Effector CD8-positive, alpha-beta T cell (primary cell): ENCODE measurements around the gene ABCG1.

Source experiments
- DNase-seq: peaks from one replicate; lab custom pipeline; 2025; lab: John Stamatoyannopoulos, UW

Gene ABCG1

DNA sequence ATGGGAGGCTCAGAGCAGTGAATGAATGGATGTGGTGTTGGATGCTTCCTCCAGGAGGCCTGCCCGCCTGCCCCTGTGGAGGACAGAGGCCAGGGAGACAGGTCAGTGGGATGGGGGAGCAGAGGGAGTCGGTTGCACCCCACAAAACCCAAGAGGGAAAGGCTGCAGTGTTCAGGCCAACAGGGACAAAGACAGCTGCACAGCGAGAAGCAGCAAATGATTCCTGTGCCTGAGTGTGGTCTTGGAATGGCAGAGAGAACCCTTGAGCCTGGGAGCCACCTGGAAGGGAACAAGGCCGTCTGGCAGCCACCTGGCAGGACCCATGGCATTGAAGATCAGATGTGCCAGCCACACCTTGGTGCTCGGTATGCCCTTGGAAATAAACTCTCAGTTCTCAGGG, 88.2 kb downstream of the ABCG1 start:
- no peak for DNase-seq

DNA sequence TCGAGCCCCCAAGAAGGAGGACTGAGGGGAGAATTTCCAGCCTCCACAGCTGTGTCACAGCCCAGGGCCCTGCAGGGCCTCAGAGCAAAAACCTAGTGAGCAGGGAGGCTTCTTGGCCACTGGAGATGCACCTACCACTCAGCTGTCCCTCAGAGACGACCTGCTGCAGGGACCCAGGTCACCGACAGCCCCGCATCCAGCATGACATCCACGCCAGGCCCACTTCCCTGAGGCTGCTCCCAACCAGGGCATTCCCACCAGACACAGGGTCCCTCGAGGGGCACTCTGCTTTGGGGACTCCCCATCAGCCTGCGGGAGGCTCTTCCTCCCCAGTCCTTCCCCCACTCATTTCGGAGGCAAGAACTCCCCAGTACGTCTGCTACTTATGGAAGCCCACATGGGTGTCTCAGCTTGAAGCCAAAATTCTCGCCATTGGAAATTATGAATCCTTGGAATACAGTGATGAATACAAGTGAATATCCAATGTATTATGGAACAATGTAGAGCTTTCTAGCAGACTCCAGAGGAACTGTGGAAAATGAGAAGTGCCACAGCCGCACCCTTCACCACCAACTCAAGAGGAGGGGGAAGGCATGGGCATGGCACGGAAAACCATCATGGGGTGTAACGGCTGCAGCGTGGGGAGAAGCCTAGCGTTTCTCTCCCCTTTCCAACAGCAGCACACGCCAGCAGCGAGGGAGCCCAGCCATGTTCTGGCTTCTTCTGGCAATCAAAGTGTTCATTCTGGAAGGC, 89.4 kb downstream of the ABCG1 start:
- DNase-seq: no peak

DNA sequence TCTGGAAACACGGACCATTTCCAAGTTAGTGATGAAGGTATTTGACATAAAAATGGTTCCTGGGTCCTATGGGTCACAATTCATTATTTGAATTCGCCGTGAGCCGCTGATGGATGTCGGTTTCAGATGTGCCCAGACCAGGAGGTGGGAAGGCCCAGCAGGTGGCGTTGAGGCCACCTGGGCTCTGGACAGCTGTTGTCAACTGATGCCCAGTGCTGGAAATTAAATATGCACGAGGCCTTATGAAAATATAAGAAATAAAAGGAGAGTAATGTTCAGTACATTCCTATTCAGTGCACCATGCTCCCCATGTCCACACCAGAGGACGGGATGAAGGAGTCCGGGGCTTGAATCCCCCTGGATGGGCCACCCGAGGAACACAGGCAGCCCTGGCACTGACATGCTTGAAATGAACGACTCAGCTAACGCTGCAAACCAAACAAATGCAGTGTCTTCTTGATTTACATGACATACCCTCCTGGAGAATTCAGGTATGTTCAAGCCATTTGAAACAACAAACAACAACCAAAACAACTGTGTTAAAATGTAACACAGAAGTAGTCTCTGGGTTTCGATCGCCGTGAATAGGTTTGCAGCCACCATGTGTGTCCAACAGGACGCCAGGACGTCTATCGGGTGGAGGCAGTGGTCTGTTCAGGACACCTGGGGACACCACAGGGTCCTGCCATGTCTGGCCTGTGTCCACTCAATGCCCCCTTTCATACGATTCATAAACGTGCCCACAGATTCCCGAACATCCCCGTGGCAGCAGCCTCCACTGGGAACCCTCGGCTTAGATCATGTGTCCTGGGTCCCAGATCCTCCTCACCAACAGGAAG, 90.2 kb downstream of the ABCG1 start:
- no peak for DNase-seq

DNA sequence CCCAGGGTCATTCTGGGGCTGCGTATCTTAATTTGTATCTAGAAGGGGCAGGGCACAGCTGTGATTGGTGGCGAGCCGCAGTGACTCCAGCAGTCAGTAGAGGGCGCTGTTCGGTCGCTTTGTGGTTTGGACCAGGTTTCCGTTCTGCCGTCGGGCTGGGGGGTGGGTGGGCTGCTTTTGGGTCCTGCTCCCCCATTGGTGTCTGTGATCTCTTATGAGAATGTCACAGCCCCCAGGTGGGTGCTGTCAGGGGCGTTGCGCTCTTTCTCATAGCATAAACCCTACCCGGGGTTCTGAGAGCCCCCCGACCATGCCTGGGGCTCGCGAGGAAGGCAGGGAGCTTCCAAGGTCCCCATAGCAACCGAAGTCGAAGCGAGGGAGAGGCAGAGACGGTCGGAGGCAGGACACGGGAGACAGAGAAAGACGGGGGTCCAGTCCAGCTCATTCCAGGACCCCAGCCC, 90.8 kb downstream of the ABCG1 start:
- DNase-seq: peak; percentile 55

DNA sequence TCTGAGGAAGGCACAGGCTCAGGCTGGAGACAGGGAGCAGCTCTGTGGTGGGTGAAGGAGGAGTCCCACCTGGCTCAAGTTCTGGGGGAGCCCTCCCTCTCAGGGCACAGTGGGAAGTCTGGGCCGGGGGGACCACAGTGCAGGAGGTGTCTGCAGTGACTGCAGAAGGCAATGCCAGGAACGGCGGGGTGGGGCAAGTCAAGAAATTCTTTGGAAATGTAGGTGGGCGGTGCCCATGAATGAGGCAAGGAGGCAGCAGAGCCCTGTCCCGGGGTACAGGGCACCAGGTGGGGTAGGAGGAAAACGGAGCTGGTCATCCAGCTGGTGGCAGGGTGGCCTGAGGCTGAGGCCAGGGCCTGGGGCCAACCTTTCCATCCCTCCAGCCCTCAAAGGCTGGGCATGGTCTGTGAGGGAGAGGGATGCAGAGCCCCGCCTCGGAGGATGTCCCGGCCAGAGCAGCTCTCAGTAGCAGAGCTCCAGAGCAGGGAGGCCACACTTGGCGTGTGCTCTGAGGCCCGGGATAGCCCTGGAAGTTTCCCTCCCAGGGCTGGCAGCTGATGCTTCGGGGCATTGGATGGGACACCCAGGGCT, 91.6 kb downstream of the ABCG1 start:
- DNase-seq: no peak

DNA sequence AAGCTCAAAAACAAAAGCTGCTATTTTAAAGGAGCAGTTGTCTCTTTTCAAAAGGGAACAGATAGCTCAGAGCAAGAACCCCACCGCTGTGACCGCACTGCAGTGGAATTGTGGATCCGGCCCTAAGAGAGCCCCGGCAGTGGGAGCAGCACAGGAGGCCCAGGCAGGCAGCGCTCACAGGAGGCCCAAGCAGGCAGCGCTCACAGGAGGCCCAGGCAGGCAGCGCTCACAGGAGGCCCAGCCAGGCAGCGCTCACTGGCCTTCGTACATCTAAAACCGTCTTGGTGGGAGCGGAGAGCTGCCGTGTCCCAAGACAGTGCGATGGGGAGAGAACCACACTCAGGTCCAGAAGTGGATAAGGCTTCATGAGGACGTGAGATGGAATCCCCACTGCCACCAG, 92.2 kb downstream of the ABCG1 start:
- no peak for DNase-seq

DNA sequence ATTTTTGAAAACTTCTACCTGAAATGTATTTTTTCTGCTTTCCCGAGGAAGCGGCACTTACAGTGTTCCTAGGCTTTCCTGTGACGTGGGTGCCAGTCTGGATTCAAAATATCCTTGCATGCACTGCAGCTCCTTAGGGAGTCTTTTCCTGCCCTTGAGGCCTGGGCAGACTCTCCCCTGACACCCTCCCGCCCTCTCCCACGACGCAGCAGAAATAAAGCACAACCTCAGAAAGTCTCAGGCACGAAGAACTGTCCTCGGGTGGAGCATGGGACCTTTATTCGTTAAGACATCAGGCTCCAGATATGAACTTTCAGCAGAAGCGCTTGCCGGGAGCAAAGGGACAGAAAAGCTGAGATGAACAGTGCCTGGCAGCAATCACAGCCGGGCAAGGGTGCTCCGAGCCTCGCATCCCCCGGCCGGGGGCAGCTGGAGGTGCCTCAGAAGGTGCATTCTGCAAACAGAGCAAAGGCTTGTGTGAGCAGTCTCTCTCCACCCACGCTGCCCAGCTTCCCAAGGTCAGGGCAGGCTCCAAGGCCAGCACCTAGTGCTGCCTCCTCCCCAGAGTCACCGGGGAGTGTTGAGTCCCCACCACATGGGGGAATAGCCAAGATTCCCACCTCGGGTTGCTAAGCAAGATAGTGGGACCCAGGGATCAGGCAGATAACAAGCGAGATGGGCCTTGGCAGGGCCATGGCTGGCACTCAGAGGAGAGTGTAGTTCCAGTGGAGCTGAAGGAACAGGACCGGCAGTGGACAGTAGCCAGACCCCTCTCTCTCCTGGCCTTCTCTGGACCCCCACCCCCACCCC, 93.1 kb downstream of the ABCG1 start:
- DNase-seq: no peak

DNA sequence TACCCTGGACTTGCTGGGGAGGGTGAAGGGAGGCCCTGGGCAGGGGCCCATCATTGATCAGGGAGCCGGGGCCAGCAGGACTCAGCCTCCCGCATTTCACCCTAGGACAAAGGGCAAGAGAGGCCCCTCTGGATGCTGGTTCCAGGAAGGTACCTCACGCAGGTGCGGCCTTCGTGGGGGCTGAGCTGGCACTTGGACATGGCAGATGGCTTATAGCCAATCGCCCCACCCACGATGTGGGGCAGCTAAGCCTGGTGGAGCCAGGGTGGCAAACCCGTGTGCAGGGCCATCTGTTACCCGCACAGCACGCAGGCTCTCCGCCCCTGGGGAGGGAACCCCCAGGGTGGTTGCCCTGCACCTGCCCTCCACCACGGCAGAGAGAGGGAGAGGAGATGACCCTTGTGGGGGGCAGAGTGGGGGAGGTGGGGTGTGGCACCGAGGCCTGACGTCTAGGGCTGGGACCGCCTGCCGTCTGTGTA, 93.7 kb downstream of the ABCG1 start:
- no peak for DNase-seq

DNA sequence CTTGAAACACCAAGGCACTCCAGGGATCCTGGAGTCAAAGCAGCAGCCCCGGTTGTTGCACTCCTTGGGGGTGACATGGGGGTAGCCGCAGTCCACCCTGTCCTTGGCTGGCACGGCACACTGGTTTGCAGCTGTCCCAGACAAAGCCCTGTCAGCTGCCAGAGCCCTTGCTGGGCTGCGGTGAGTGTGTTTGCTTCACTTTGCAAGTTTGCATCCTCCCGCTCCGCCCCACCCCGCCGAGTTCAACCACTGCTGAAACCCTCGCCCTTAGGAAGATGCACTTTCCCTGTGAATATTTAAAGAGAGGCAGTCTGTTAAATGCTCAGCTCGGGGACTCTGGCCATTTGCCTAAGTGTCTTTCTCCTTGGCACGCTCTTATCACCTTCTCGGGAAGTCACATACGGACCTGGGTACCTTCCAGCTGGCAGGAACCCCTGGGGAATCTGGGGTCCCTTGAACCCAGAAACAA, 94.6 kb downstream of the ABCG1 start:
- DNase-seq: no peak

DNA sequence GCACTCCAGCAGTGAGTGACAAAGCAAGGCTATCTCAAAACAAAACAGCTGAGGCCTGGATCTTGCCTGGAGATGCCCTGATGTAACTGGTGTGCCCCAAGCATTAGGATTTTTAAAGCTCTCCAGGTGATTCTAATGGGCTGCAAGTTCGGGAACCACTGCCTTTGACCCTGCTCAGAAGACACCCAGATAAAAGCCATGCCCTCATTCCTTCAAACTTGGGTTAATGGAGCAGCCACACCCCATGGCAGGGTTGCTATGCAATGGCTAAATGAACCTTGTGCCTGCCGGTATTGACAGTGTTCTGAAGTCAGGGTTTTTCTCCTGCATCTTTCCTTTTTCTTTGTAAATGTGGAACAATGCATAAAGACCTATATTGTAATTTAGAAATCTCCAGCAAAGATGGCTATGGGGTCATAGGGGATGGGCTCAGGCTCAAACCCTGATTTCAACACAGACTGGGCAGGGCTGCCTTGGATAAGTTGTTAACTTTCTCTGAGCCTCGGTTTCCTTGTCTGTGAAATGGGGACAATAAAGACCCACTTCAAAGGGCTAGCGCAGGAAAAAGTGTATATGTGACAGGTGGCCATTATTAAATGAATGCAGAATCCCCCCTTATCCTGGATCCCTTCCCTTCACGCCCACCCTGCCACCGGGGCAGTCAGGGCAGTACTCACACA, 95.8 kb downstream of the ABCG1 start:
- DNase-seq: no peak

DNA sequence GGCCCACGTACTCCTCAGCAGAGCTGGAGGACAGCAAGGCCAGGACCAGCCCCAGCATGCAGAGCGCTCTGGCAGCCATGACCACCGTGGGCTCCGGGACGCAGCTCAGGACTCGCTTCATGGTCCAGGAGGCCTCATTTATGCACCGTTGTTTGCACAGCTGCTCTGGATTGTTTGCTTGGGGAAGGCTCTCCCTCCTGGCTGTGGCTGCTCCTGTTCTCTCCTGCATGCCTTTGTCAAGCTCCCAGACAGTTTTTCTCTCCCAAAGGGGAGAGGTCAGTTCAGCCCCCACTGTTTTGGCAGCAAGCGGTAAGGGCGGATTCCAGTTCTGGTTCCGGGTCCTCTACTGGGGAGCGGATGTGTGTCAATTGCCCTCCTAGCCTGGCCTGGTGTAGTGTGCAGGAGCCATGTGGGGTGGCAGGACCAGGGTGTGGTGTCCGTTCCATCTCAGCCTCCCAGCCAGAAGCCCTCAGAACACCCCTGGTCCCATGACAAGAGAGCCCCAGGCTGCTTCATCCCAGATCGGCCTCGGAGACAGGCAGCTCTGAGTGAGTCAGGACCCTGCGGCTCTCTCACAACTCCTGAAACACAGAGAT, 96.5 kb downstream of the ABCG1 start, which contains the start of gene TFF3:
Gene TFF3 (minus strand): TSS at position 114 of the 596 bp plus-strand sequence. CDS start 35 bp downstream, at position 79.
- DNase-seq: no peak

DNA sequence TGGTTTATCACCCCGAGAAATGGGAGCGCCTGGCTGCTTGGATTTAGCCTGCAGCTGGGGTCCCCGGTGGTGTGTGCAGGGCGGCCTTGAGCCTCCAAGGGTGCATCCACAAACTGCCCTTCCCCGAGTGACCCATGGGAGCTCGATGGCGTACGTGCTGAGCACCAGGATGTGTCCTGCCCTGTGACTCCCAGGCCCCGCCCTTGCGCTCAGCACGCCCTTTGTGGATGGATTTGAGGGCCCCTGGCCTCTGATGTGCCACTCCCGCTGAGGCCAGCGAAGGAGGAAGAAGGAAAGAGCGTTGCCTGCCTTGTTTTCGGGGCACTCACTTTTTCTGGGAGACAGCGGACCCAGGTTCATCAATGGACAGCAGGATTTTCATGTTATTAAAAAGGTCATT, 98.0 kb downstream of the ABCG1 start:
- no peak for DNase-seq

DNA sequence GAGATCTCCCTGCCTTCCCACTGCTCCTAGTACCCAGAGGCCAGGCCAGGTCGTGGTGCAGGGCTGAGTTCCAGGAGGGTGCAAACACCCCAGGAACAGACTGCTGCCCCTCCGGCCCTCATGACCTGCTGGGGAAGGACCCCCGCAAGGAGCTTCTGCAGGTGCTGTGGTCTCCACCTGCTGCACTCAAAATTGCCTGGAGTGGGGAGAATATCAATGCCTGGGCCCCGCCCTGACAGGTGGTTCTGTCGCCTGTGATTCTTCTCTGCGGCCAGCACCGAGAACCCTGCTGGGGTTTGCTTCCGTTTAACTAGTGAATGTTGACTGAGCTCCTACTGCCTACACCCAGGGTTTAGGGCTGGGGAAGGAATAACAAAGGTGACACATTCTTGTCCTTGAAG, 98.4 kb downstream of the ABCG1 start:
- DNase-seq: no peak

DNA sequence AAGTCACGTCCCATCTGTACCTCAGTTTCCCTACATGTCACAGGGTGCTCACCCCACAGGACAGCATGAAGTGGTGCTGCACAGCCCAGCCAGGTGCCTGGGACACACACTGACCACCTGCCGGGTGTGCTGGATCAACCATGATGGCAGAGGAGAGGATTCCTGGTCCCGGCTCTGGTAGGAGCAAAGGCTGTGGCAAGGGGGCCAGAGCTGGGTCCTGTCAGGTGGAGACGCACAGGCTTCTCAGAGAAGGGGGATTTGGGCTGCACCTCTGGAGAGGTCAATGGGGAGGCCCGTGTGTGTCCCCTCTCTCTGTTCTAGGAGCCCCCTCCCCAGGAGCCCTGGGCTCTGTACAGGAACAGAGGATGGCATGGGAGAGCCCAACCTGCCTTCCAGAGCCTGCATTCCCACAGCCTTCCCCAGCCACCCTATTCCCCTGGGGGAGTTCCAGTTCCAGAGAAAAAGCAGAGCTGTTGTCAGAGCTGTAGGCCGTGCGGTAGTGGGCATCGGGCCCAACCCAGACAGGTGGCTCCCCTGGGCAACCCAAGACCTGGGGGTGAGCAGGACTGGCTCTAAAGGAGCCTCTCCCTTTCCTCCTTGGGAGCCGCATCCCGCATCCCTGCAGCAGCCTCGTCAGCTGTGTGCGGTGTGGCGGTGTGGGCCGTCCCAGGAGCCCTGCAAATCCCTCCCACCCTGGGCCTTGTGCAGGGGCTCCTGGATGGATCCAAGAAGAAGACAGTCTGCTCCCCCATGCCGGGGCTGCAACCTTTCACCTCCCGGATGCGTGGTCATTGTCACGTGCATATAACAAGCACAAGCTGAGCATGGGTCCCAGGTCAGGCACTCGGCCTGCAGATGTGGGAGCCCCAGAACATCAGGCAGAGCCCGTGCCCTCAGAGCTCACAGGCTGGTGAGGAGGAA, 99.1 kb downstream of the ABCG1 start:
- DNase-seq: no peak

DNA sequence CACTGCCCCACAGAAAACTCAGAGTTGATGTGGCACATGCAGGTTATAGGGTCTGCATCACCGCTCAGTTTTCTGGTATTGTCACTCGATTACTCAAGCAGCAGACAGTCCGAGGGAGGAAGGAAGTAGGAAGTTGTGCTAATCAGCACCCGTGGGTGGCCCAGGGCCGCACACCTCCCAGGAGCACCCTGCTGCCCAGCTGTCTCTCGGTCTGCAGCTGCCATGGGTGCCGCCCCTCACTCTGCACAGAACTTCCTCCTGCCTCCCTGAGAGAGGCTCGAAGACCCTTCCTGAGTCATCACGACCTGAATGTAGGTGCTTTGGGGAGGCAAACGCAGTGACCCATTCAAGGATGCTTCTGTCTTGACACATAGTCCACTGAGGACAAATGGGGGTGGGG, 100.4 kb downstream of the ABCG1 start:
- DNase-seq: no peak

DNA sequence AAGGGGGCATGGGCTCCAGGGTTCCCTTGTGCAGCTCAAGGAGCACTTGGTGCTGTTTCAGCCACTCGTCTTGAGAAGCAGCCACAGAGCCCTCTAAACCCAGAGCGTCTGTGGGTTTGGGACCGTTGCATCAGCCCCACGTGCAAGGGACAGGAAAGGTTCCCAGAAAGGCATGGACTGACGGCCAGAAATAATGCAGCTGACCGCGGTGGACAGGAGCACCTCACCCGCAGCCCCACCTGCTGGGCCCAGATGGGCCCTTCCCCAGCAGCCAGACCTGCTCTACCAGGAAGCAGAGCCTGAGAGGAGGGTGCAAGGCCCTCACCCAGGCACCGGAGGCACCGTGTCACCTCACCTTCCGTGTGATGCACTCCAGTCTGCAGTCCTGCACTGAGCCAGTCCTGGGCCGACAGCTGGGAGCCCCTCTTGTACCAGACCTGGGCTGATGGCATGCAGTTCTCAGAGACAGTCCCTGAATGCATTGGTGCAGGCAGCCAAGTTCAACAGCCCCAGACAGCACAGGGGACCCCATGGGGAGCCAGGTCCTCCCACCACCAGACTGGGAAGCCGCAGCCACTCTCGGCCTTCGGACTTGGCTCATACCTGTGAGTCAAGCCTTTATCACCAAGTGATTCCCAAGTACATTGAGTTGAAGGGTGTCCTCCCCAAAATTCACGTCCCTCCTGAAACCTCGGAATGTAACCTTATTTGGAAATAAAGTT, 101.1 kb downstream of the ABCG1 start:
- no peak for DNase-seq

DNA sequence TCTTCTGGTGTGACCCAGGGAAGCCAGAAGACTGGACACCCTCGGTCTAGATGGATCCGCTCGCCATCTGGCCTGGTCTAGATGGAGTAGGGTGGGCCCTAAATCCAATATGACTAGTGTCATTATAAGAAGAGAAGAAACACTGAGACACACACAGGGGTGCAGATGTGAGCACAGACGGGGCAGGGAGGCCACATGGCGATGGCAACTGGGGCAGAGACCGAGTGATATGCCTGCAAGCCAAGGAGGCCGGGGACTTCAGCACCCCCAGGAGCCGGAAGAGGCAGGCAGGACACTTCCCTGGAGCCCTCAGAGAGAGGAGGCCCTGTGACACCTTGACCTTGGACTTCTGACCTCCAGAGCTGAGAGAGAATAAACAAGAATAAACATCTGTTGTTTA, 101.9 kb downstream of the ABCG1 start:
- DNase-seq: no peak

DNA sequence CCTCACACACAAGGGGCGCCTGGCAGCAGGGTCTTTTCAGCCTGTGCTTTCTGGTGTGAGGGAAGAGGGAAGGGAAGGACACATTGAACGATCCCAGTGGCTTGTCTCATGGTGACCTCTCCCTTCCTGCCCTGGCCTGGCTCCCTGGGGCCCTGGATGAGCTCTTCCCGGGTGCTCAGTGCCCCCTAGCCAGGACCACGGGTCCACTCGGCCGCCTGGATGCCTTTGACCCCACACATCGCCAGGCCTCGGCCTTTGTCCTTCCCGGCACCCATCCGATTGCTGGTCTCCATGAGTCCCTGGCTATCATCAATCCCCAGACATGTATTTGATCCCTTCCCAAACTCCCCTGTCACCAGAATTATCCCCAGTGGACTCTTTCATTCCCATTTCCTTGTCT, 102.3 kb downstream of the ABCG1 start:
- no peak for DNase-seq

DNA sequence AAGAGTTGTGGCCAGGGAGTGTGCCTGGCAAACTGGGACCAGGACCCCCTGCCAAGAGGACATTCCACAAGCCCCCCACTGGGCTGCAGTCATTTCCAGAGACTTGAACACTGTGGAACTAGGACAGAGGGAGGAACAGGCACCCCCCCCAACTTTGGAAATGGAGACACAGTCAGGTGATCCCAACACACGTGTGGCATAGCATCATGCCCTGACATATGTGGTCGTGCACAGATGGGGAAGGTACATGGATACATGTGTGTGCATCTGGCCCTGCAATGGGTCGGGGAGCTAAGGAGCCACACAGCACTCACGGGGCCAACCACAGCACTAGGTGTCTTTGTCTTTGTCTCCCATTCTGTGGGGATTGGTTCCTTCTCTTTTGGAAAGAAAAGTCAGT, 102.9 kb downstream of the ABCG1 start:
- no peak for DNase-seq
